Kidney epithelial cell (primary cell): ENCODE results near the gene SLC39A11. TPM values are rescaled to one million over a fixed set of nuclear protein-coding genes. Genes with fewer than 3 reads are reported as not detected.

Source experiments
- DNase-seq: peaks from one replicate; pipeline ENCODE4 v3.0.0-alpha.2; 2010; ENCODE audit warnings: low read depth
- H3K27me3 ChIP-seq: 2 replicates; pipeline ENCODE4 v1.6.0; 2011; ENCODE audit warnings: low read length; ENCODE audit not compliant: control insufficient read depth, insufficient read depth
- H3K36me3 ChIP-seq: 2 replicates; pipeline ENCODE4 v1.5.1; 2011; ENCODE audit warnings: low read length; ENCODE audit not compliant: control insufficient read depth, insufficient read depth
- H3K4me3 ChIP-seq: 2 replicates; pipeline ENCODE4 v1.5.1; 2011; ENCODE audit warnings: low read depth, mild to moderate bottlenecking, control low read depth, low read length
- total RNA-seq: library from RNA; depleted of rRNA; stranded (reverse); fragments of >200 nt; gene quantifications from 2 replicates; pipeline ENCODE4 v1.2.3, GENCODE V29; 2015
- TF ChIP-seq, protein P1 (sequence below): IDR thresholded peaks from 2 replicates; pipeline ENCODE4 v1.5.1; 2011; ENCODE audit warnings: mild to moderate bottlenecking, moderate library complexity, low read length, control low read depth, inconsistent platforms; ENCODE audit not compliant: insufficient read depth, poor library complexity, severe bottlenecking

Gene SLC39A11
- total RNA-seq, 1 donor from 2014 or later: 13.0 TPM

DNA sequence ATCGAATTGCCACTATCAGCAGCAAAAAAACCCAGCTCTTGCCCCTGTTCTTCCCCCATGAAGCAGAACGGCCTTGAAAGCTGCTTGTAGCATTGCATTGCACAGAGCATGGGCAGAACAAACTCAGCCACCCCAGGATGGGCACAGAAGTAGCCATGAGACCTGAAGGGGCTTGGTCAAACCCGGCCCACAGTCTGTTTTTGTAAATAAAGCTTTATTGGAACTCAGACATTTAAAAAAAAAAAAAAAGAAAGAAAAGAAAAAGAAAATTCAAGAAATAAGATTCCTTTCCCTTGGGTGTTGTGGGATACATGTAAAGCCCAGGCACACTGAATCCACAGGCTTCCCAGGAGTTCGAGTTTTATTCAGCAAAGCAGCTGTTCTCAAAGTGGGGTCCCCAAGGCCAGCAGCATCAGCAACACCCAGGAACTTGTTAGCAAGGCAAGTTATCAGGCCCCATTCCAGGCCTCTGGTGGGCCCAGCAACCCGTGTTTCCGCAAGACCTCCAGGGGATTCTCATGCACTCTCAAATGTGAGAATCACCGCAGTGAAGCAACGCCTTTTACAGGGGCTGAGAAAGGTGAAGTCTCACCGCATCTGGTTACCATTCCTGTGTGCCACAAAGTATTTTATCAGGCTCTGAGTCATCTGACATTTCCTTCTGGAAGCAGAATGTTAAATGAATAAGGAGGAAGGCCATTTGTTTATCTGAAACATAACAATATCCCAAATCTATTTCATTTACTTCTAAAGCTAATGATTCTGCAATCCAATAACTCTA is 108.2 kb downstream of the SLC39A11 start:
- Histone ChIP-seq H3K36me3 (no peaks in the 10 kb centered on the region), H3K4me3 (no peak overlapping the region), H3K27me3 (no peaks in the 10 kb centered on the region)
- peak; percentile 60 for DNase-seq
- TF ChIP-seq, protein P1, sequence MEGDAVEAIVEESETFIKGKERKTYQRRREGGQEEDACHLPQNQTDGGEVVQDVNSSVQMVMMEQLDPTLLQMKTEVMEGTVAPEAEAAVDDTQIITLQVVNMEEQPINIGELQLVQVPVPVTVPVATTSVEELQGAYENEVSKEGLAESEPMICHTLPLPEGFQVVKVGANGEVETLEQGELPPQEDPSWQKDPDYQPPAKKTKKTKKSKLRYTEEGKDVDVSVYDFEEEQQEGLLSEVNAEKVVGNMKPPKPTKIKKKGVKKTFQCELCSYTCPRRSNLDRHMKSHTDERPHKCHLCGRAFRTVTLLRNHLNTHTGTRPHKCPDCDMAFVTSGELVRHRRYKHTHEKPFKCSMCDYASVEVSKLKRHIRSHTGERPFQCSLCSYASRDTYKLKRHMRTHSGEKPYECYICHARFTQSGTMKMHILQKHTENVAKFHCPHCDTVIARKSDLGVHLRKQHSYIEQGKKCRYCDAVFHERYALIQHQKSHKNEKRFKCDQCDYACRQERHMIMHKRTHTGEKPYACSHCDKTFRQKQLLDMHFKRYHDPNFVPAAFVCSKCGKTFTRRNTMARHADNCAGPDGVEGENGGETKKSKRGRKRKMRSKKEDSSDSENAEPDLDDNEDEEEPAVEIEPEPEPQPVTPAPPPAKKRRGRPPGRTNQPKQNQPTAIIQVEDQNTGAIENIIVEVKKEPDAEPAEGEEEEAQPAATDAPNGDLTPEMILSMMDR: no peak

DNA sequence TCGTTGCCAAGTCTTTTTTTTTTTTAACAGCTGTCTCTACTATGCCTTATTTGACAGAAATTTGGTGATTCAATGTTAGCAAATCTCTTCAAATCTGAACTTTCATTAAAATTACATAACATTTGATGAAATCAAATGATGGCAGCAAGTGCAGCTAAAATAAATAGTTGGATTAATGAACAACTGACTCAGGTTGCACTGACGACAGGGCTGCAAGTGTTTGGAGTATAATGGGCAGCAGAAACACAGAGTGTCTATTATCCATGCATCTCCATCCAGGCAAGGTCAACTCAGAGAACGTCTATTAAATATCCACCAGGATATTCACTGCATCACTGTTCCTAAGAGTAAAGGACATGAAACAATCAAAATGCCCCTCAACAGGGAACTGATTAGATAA is 109.8 kb downstream of the SLC39A11 start:
- Histone ChIP-seq H3K27me3 (no peaks in the 10 kb centered on the region), H3K36me3 (no peaks in the 10 kb centered on the region), H3K4me3 (no peak overlapping the region)
- DNase-seq: no peak
- TF ChIP-seq, protein P1: no peak

DNA sequence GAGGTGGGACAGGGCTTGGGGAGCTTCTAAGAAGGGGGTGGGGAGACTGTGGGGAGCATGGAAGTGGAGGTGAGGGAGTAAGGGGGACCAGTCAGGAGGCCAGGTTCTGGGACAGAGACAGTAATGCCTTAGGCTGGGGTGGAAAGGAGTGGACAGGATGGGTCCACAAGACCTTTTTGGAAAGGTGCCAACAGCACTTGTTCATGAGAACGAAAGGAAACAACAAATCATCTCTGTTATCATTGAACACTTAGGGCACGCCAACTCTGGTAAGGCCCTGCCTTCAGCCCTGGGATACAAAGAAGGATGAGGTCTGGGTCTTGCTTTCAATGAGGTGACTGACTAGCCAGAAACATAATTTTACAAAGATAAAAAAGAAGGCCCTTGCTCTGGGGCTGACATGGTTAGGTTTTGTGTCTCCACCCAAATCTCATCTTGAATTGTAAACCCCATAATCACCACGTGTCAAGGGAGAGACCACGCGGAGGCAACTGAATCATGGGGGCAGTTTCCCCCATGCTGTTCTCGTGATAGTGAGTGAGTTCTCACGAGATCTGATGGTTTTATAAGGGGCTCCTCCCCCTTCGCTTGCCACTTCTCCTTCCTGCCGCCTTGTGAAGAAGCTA is 113.8 kb downstream of the SLC39A11 start:
- TF ChIP-seq, protein P1: no peak
- Histone ChIP-seq H3K36me3 (no peaks in the 10 kb centered on the region), H3K4me3 (no peak overlapping the region), H3K27me3 (no peaks in the 10 kb centered on the region)
- DNase-seq: no peak

DNA sequence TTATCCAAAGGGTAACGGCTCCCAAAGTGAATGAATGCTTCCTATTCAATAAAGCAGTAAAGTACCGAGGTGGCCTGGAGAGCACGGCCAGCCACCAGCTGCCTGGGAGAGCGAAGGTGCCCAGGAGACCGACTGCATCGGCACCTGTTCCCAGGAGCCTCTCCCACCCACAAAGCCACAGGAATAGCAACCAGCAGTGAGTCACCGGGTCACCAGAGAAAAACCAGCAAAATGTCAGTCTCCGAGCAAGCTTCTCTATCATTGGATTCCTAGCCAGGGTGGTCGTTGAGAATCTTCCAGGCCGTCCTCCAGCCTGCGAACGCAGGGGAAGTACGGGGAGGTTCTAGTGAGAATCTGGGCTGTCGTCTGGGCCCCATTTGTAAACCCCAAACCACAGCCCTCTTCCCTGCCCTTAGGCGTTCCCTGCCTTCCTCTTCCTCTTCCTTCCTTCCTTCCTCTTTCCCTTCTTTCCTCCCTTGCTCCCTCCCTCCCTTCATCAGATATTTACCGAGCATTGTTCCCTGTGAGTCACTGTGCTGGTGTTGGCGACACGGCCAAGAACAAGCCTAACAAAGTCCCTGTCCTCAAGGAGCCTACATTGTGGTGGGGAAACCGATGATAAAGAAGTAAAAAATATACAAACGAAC is 114.6 kb downstream of the SLC39A11 start:
- H3K27me3 ChIP-seq: no peaks in the 10 kb centered on the region
- no peak overlapping the region for H3K4me3 ChIP-seq
- peak; percentile 34 for DNase-seq
- TF ChIP-seq, protein P1: no peak
- H3K36me3 ChIP-seq: no peaks in the 10 kb centered on the region

DNA sequence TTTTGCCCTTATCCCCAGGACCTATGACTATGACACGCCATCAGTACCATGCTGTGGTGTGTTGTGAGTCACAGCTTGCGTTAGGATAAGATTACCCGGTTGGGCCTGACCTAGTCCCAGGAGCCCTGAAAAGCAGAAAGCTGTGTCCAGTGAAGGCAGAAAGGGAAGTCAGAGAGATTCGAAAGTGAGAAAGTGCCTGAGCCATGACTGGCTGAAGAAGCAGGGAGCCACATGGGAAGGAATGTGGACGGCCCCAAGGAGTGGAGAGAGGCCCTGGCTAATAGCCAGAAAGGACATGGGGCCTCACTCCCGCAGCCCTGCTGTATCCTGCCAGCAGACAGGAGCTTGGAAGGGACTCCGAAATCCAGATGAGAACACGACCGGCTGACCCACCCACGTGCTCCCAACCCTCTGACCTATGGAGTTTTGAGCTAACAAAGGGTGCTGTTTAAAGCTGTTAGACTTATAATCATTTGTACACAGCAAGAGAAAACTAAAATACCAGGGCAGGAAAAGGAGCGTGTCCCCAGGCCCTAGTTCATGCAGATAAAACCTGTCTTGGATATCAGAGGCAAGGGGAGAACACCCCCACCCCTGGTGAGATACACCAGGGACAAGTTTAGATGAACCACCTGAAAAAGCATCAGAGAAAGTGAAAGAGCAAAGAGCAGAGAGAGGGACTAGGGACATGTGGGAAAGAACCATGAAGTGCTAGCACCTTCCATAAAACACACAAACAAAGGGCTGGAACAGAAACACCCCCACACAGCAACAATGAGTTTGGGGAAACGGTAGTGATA is 115.3 kb downstream of the SLC39A11 start:
- Histone ChIP-seq H3K36me3 (no peaks in the 10 kb centered on the region), H3K27me3 (no peaks in the 10 kb centered on the region), H3K4me3 (no peak overlapping the region)
- TF ChIP-seq, protein P1: no peak
- peak; percentile 63 for DNase-seq
